Endothelial cell (in vitro differentiated cells): ENCODE measurements around the gene BMP2K. TPM values are rescaled to one million over a fixed set of nuclear protein-coding genes. Genes with fewer than 3 reads are reported as not detected.
"Not testable (repeated sequence)": the region's sequence is repeated elsewhere in the genome, so short reads cannot be mapped to it uniquely, and the experiment has no call there.

Experiments used
- DNase-seq: peaks from one replicate; pipeline ENCODE4 v3.0.0; 2021; ENCODE audit warnings: low spot score
- H3K27ac Mint-ChIP-seq: one replicate; pipeline ENCODE4 v1.8.0; 2021; ENCODE audit warnings: mixed read lengths, inconsistent platforms; ENCODE audit not compliant: unreplicated experiment
- H3K27me3 Mint-ChIP-seq: one replicate; pipeline ENCODE4 v1.8.0; 2021; ENCODE audit warnings: mild to moderate bottlenecking, moderate library complexity, mixed read lengths, inconsistent platforms; ENCODE audit not compliant: unreplicated experiment
- H3K36me3 Mint-ChIP-seq: one replicate; pipeline ENCODE4 v1.8.0; 2021; ENCODE audit warnings: mild to moderate bottlenecking, low read depth, mixed read lengths, inconsistent platforms; ENCODE audit not compliant: unreplicated experiment
- H3K4me1 Mint-ChIP-seq: one replicate; pipeline ENCODE4 v1.8.0; 2021; ENCODE audit warnings: mild to moderate bottlenecking, mixed read lengths, inconsistent platforms; ENCODE audit not compliant: unreplicated experiment
- H3K4me3 Mint-ChIP-seq: one replicate; pipeline ENCODE4 v1.8.0; 2021; ENCODE audit warnings: mild to moderate bottlenecking, mixed read lengths, inconsistent platforms; ENCODE audit not compliant: unreplicated experiment
- H3K9me3 Mint-ChIP-seq: one replicate; pipeline ENCODE4 v1.8.0; 2021; ENCODE audit warnings: mixed read lengths, inconsistent platforms; ENCODE audit not compliant: unreplicated experiment
- CTCF ChIP-seq: fragments of 200-600 bp; sonication (generic); IDR thresholded peaks from one replicate; pipeline ENCODE4 v1.5.0; 2021; ENCODE audit warnings: antibody characterized with exemption; ENCODE audit not compliant: unreplicated experiment
- total RNA-seq: library from RNA; stranded (reverse); fragmentation: NEBNext Ultra II Directional; extraction: Animal tissue kit (Norgen Biotek cat#: 25700); gene quantifications from one replicate; pipeline ENCODE4 v1.2.1, GENCODE V29; 2021; ENCODE audit not compliant: unreplicated experiment

The BMP2K gene
- total RNA-seq, 1 donor from 2014 or later, result 270 TPM

- Mint-ChIP-seq H3K27me3 (peaks cover 7% of the 10 kb centered on the region), H3K4me3 (no peak overlapping the region)
Observed at GRCh38 chr4:78907638-78908037, 131.5 kb downstream of the BMP2K start.

DNA sequence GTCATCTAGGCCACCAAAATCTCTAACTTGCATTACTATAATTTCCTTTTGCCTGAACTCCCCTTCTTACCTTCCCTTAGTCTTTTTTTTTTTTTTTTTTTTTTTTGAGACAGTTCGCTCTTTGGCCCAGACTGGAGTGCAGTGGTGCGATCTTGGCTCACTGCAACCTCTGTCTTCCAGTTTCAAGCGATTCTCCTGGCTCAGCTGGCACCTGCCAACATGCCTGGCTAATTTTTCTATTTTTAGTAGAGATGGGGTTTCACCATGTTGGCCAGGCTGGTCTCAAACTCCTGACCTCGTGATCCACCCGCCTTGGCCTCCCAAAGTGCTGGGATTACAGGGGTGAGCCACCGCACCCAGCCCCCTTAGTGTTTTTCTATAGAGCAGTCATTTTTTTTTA is 132.8 kb downstream of the BMP2K start:
- H3K4me1 Mint-ChIP-seq, H3K27me3 Mint-ChIP-seq, DNase-seq, H3K27ac Mint-ChIP-seq, H3K4me3 Mint-ChIP-seq, H3K9me3 Mint-ChIP-seq: not testable (repeated sequence)
- peaks cover 36% of the 10 kb centered on the region for H3K36me3 Mint-ChIP-seq

More at GRCh38 chr4:78907638-78908037, 131.5 kb downstream of the BMP2K start:
- no peak for DNase-seq
- Mint-ChIP-seq H3K36me3 (peaks cover 36% of the 10 kb centered on the region), H3K4me1 (no peaks in the 10 kb centered on the region), H3K27ac (no peak overlapping the region), H3K9me3 (no peaks in the 10 kb centered on the region)
- no peak for TF ChIP-seq CTCF

GRCh38 chr4:78910612-78911011 is 134.5 kb downstream of the BMP2K start:
- H3K9me3 Mint-ChIP-seq, result no peaks in the 10 kb centered on the region
- peaks cover 7% of the 10 kb centered on the region for H3K27me3 Mint-ChIP-seq
- no peak for TF ChIP-seq CTCF
- H3K27ac Mint-ChIP-seq, result no peak overlapping the region
- no peaks in the 10 kb centered on the region for H3K4me1 Mint-ChIP-seq
- DNase-seq, result no peak
- H3K4me3 Mint-ChIP-seq, result no peak overlapping the region
- peaks cover 38% of the 10 kb centered on the region for H3K36me3 Mint-ChIP-seq

DNA sequence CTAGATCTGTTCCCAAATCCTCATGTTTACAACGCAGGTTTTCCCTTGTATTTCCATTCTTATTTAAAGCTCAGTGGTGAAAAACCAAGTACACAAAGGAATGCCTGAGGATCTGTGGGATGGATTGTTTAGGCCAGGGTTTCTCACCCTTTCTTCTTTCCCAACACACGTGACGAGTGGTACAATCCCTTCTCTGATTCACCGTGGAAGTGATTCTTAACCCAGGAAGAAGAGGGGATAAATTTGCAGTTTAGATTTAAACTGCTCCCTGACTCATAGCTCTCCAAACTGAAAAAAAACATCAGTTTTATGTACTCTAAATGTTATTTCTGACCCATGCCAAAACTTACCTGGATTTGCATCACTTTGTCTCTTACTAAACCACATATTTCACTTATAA is 146.1 kb downstream of the BMP2K start:
- TF ChIP-seq CTCF, result no peak
- Mint-ChIP-seq H3K36me3 (peaks cover 16% of the 10 kb centered on the region), H3K4me3 (no peak overlapping the region), H3K9me3 (no peaks in the 10 kb centered on the region), H3K4me1 (peaks cover 3% of the 10 kb centered on the region), H3K27ac (no peak overlapping the region), H3K27me3 (no peaks in the 10 kb centered on the region)
- no peak for DNase-seq

- Mint-ChIP-seq H3K9me3 (no peaks in the 10 kb centered on the region), H3K4me1 (peaks cover 6% of the 10 kb centered on the region), H3K36me3 (peaks cover 19% of the 10 kb centered on the region), H3K27me3 (no peaks in the 10 kb centered on the region), H3K4me3 (no peak overlapping the region), H3K27ac (no peak overlapping the region)
- no peak for TF ChIP-seq CTCF
- no peak for DNase-seq
Observed at GRCh38 chr4:78923464-78924312, 147.5 kb downstream of the BMP2K start.
